Measurements from ENCODE around the gene PILRA.
"Not testable (repeated sequence)": the region's sequence is repeated elsewhere in the genome, so short reads cannot be mapped to it uniquely, and the experiment has no call there.

Gene PILRA

DNA sequence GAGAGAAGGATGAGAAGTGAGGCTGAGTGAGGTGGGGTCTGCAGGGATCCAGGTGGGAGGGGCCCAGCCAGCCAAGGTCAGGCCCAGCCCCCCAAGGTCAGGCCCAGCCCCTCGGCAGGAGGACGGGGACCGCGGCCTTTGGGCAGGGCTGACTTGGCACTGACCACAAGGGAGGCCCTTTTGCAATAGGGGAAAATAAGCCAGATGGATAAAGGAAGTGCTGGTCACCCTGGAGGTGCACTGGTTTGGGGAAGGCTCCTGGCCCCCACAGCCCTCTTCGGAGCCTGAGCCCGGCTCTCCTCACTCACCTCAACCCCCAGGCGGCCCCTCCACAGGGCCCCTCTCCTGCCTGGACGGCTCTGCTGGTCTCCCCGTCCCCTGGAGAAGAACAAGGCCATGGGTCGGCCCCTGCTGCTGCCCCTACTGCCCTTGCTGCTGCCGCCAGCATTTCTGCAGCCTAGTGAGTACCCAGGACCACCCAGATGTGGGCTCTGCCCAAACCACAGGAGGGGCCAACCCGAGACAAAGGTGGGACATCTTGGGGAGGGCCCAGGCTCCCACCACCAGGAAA, at the start of gene PILRA:
Gene PILRA (plus strand): TSS at position 227 of the 571 bp plus-strand sequence. CDS start 170 bp downstream, at position 397.
- DNase-seq (ENCODE audit: low read depth), result no peak

DNA sequence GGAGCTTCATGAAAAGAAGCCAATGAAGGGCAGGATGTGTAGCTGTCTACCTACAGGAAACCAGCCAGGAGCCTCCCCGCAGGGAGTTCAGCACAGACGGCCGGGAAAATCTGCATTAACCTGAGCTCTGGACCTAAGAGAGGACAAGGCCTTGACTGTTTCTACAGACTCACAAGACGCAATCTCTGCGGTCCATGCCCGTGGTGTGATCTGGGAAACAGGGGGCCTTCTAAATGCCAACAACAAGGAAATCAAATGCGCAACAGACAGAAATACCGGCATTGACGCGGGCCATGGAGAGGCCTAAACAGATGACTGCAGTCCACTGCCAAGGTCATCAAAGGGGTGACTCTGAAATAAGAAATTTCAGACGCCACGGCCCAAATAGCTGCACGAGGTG, 49.1 kb upstream of the PILRA start:
- DNase-seq (ENCODE audit: low read depth), result not testable (repeated sequence)

DNA sequence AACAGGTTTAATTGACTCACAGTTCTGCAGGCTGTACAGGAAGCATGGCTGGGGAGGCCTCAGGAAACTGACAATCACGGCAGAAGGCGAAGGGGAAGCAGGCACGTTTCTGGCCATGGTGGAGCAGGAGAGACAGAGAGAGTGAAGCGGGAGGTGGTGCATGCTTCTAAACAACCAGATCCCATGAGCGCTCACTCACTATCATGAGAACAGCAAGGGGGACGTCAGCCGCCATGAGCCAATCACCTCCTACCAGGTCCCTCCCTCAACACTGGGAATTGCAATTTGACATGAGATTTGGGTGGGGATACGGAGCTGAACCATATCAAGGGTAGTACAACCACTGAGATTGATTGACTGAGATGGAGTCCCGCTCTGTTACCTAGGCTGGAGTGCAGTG, 47.6 kb upstream of the PILRA start:
- not testable (repeated sequence) for DNase-seq (ENCODE audit: low read depth)

GRCh38 chr7:100326914-100327313, 46.4 kb upstream of the PILRA start:
- not testable (repeated sequence) for DNase-seq (ENCODE audit: low read depth)

DNA sequence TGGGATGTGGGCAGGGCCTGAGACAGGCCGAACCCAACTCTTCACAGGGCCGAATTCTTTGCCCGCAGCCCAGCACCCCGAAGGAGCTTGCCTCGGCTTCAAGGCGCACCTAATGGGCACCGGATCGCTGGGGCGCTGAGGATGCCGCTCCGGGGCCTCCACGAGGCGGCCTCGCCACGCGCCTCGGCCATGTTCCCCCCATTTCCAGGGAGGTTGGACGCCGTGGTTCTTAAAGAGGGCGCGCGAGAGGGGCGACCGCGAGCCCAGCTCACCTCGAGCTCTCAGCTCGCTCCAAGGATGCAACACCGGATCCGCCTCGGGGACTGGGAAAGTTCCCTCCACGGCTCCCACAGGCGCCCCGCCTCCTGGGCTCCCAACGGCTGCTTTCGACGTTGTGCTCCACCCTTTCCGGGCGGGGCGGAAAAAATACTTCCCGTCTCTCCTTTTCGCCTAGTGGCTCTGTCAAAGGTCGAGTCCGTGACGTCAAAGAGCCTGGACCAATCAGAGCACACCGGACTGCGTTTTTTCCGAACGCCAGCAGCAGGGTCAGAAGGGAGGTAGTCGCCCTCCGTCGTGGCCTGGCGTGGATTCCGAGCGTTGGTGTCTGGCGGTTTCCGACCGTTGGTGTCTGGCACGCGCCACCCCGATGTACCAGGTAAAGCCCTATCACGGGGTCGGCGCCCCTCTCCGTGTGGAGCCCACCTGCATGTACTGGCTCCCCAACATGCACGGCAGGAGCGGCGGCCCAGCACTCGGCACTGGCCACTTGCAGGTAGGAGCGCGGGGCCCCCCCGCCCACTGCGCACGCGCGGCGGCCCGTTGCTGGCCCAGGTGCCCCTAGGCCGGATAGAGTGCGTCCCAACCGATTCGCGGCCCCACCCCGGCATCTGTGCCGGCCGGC, 37.5 kb upstream of the PILRA start:
- DNase-seq (ENCODE audit: low read depth), result peak; percentile 77

- not testable (repeated sequence) for DNase-seq (ENCODE audit: low read depth)
These were observed 35.1 kb upstream of the PILRA start for GRCh38 chr7:100338083-100338696.

DNA sequence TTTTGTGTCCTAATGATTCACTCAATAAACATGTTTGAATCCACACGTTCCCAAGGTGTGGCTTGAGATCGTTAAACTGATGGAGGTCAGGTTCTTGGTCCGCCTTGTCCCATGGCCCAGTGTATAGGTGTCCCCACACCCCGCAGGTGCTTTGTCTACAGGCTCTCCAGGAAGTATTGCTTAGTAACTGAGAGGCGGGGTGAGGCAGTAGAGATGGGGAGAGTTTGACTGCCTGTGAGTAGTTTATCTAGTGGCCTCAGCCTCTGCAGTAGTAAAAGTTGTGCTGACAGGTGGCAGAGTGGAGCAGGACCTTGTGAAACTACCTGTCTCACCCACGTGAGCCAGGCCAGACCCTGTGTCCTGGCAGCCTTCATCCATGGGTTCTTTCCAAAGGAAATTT, 32.0 kb upstream of the PILRA start:
- DNase-seq (ENCODE audit: low read depth), result not testable (repeated sequence)

GRCh38 chr7:100342765-100343164, 30.5 kb upstream of the PILRA start:
- no peak for DNase-seq (ENCODE audit: low read depth)

- not testable (repeated sequence) for DNase-seq (ENCODE audit: low read depth)
These were observed 29.1 kb upstream of the PILRA start for GRCh38 chr7:100344124-100344559.

- peak; percentile 61 for DNase-seq (ENCODE audit: low read depth)
These were observed 28.6 kb upstream of the PILRA start for GRCh38 chr7:100344560-100345287.

GRCh38 chr7:100345288-100345672, 28.0 kb upstream of the PILRA start:
- peak; percentile 48 for DNase-seq (ENCODE audit: low read depth)

- DNase-seq (ENCODE audit: low read depth), result no peak
These were observed 26.4 kb upstream of the PILRA start for GRCh38 chr7:100346921-100347320.

DNA sequence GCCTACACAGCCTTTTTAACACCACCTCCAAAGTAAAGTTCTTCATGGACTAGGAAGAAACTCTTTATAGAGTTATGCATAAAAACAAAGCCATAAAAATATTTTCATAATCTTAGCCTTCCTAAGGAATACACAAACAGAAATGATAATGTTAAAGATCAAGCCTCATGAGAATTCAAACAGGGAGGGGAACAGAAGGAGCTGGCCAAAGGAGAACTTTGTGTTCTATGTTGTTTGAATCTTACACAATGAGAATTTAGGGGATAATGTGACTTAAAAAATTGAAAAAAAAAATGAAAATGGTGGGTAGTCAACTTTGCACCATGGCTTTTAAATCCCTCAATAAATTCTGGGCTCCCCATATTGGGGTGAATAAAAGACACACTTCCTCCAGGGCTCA, 24.5 kb upstream of the PILRA start:
- no peak for DNase-seq (ENCODE audit: low read depth)

- no peak for DNase-seq (ENCODE audit: low read depth)
These were observed 23.5 kb upstream of the PILRA start for GRCh38 chr7:100349757-100350156.

DNA sequence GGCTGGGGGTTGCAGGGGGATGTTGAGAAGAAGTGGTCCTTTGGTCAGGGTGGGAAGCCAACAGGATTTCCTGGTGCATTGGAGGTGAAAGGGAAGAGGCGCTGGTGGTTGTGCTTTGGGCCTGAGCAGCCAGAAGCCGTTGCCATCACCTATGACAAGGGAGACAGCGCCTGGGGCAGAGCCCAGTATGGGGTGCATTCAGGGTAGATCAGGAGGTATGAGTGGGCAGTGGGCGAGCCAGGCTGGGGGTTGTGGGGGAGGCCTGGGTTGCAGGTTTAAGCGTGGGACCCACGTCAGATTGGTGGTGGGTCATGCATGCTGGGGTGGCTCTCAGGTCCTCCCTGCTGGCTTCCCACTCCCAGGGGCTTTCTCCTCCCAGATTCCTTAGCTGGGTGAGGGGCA, 21.6 kb upstream of the PILRA start:
- DNase-seq (ENCODE audit: low read depth), result no peak

GRCh38 chr7:100352230-100352781, 21.0 kb upstream of the PILRA start:
- not testable (repeated sequence) for DNase-seq (ENCODE audit: low read depth)

GRCh38 chr7:100352984-100353684, 20.2 kb upstream of the PILRA start:
- no peak for DNase-seq (ENCODE audit: low read depth)

GRCh38 chr7:100353685-100354330, 19.5 kb upstream of the PILRA start:
- DNase-seq (ENCODE audit: low read depth), result no peak

DNA sequence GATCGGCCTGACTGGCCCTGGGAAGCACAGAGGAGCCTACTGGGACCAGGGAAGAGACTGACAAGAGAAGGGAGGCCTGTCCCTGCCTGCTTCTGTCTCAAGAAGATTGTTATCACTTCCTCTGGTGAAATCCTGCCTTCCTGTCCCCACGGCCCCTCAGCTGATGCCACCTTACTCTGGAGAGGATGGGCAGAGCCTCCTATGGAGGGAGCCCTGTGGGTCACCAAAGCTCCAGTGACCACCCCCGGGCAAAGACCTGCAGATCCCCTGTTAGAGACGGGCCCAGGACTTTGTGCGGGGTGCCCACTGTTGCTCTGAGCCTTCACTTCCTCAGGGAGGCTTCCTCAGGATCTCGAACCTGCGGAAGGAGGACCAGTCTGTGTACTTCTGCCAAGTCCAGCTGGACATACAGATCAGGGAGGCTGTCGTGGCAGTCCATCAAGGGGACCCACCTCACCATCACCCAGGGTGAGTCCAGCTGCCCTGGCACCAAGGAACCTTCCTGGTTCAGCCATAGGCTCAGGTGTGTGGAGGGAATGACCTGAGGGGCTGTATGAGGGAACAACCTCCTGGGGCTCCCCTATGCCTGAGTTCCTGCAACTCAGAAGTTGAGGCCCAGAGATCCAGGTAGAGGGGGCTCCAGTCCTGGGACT, 16.7 kb upstream of the PILRA start:
- no peak for DNase-seq (ENCODE audit: low read depth)

DNA sequence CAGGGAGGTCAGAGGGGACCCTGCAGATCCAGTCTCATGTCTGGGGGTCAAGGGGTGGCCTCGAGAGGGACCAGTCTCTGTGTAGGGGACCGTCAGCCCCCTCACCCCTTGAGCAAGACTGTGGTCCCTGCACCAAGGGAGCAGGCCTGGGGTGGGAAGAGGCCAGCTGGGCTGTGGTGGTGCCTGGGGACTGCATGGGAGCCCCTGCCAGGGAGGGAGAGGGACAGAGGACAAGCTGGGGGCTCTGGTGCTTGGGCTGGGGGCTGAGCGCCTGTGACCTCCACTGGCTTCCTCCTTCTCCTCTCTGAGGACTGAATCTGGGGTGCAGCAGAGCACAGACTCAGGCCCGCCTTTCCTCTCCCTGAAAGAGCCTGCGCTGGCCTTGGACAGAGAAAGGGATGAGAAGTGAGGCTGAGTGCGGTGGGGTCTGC, 16.1 kb upstream of the PILRA start:
- DNase-seq (ENCODE audit: low read depth), result no peak
